Hematopoietic multipotent progenitor cell (in vitro differentiated cells): ENCODE results near the gene FREM1. TPM values are rescaled to one million over a fixed set of nuclear protein-coding genes. Genes with fewer than 3 reads are reported as not detected.

Experiments
- DNase-seq, 3 donors: peaks; one replicate each; pipeline ENCODE4 v3.0.0-alpha.2; 2011 to 2015; ENCODE audit warnings: low read depth in 2 of 3, low spot score in 2 of 3
- total RNA-seq: library from RNA; depleted of rRNA; stranded (reverse); fragments of >200 nt; gene quantifications from one replicate; pipeline ENCODE4 v1.2.3, GENCODE V29; 2012

The FREM1 gene
- total RNA-seq, 1 donor: 26.4 TPM

DNA sequence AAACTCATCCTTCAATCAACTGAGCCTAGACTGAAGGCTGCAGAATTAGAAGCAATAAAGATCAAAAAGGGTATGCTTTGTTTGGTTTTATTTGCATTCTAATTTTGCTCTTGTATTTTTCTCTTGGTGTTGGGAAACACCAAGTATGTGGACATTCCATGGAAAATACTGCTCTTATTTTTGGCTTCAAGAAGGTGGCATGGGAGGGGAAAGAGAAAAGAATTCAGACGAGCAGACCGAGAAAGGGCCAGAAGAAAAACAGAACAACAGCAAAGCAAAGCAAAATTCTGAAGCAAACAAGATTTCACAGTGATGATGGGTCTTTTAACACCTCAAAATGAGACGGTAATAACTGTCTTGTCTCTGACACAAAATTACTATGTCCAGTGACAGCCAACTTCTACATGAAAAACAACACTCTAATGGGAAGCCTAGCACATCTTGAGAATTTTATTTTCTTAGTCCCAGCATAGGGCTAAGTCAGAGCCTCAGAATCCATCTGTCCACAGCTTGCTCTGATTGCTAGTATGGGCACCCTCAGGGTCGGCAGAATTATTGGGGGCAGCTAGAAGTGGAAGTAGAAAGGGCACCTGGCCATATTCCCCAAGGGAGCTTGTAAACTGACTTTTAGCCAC is 26.8 kb downstream of the FREM1 start:
- no peak for DNase-seq

- no peak for DNase-seq
Measured at GRCh38 chr9:14882090-14882489, 28.1 kb downstream of the FREM1 start.

DNA sequence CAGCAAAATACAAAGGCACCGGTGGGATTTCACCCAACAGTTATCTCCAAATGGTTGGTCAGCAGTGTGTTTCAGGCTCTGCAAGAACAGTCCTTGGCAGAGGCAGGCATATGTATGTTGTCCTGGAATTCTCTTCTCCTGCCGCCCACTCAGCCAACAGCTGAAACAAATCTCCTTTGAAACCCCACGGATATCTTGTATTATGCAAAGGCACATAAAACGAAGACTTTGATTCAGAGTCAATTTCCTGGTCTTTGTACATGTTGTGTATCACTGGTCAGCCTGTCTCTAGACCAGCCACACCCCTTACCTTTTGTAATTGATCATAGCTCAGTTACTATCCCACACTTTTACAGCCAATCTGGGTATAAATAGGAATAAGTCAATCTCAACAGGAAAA is 29.2 kb downstream of the FREM1 start:
- DNase-seq: no peak

DNA sequence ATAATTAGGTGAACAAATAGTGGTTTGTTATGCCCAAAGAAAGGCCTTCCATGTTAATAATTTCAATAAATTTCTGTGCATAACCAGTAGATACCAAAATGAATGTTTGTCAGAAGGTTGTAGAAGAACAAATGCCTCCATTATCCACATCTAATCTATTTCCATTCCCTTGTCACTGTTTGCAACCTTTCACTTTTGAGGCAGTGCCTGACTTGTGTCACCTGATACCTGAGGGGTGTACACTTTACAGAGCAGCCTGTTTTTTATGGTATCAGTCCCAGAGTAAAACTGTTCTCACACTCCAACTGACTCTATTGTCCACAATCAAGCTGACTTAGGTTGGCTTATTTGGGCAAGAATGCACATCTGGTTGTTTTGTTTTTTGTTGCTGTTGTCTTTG is 40.1 kb downstream of the FREM1 start:
- no peak for DNase-seq

- no peak for DNase-seq
Measured at GRCh38 chr9:14869671-14870070, 40.6 kb downstream of the FREM1 start.

DNA sequence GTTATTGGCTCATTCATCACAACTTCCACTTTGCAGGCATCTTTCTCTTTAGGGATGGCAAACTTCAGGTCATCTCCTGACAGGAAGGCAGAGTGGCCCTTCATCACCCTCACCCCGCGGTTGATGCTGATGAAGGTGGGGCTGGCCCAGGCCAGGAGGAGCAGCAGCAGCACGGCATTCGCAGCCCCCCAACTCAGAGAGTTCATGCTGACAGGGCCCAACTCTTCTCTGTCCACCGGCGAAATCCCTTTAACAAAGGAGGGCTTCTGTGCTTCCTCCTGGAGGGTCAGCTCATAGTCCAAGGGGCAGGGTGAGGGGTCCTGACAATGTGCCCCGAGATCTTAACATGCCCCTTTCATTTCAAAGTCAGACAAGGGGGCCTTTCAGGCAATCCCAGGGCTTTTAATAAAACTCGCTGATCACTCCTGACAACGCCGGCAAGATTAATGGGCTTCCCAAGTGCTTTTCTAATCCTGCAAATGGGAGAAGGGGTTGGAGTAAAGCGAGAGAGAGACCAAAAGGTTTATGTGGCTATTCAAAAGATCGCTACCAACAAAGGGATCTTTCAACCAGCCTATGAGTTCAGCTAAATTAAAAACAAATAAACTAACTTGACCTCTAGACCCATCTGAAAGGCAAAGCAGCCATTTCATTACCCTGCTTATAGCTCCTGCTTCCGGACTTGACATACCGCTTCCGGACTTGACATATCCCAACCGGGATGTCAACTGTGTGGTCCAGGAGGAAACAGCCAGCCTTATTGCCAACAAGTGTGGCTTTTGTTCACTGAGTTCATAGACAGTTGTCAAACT is 41.2 kb downstream of the FREM1 start:
- no peak for DNase-seq

DNA sequence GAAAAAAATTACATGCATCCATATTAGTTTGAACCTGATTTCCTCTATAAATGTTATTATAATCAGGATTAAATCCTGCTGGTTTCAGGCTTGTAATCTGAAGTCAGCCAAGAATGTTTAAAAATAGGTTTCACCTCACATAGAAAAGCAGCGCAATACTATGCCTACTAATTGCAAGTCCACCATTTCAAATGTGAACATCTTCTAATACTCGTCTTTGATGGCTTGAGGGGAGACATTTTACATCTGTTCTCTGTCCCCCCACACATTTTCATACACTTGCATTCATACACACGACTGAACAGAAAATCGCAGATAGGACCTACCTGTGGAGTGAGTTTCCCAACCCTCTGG is 41.8 kb downstream of the FREM1 start:
- DNase-seq: no peak

DNA sequence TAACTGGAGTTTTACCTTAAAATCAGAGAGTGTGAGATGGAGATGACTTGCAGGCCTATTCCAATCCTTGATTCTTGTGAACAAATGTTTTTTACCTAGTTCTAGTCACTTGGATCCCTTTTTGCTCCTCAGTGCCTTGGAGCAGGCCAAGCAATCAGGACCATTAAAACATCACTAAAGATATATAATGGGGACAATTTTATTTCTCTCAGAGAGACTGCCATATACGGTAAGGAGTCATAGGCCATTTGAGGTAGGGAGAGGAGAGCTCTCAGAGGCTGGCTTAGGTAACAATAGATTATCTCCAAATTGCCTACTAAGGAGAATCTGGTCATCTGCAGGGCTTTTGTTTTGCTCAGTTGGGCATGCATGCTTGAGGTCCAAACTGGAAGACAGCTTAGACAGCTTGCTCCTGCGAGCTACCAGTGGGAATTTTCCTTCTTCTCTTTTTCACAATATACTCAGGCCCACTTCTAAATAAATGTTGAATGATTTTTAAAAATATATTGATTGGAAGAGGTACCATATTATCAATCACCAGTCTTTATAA is 44.0 kb downstream of the FREM1 start:
- no peak for DNase-seq

DNA sequence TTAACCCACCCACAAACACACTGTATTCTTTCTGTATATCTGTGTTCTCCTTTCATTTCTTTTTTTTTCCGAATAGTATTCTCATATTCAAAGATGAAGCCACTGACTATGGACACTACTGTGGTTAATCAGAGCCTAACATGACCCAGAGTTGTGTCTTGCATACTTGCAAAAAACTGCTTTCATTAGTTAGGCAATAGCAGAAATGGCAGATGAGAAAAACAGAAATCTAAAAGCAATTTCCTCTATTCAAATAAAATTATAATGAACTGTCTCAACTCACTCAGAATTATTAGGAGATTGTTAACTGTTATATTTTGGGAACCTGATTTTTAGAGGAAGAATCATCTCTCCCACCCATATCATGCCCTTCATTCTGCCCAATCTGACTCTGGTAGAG is 45.9 kb downstream of the FREM1 start:
- DNase-seq: no peak

- DNase-seq: no peak
Measured at GRCh38 chr9:14863402-14863801, 46.8 kb downstream of the FREM1 start.

GRCh38 chr9:14857449-14858305 is 52.6 kb downstream of the FREM1 start:
- no peak for DNase-seq

- DNase-seq: peak in 1 of 3 donors; percentile 11
Measured at GRCh38 chr9:14849851-14850250, 60.4 kb downstream of the FREM1 start.

DNA sequence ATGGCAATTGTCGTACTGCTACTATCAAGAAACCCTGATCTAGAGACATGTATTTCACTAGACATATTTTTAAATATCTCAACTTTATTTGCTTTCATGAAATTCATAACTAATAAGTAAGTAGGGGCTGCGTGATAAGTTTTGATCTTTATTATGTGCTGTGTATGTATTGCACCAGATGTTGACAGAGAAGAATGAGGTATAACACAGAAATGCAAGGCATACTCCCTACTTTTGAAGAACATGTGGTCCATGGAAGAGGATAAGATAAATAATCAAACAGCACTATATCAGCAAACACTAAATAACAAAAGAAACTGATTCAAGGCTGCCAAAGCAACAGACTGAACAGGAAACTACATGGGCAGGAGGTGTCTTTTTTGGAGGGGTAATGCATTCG is 60.9 kb downstream of the FREM1 start:
- no peak for DNase-seq

DNA sequence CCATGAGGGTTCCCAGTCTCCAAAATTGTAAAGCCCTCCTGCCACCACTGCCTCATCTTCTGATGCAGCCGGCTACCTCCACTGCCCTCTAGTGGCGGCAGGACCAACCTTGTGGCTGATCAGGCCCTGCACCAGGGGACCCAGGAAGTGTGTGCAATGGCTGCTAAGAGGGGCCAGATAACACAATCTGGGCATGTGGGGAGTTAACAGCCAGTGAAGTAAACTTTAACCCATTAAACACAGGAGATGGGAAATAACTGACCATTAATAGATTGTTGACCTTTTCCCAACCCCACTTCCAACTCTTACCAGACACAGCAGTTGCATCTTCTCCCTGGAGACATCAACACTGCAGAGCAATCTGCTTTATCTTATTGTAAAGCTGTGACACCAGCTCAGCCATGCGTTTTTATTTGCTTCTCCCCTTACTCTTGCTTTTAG is 63.3 kb downstream of the FREM1 start:
- DNase-seq: peak in 2 of 3 donors; percentile 26 to 52

DNA sequence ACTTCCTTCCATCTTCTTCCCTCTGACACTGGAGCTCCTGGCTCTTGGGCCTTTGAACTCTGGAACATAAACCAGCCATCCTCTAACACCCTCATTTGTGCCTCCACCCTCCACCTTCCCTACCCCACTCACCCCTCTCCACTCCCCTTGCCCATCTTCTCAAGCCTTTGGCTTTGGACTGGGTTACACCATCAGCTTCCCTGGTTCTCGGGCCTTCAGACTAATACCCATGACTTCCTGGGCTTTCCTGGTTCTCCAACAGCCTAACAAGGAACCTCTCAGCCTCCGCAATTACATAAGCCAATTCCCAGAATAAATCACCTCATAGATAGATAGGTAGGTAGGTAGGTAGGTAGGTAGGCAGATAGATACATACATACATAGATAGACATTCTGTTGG is 67.1 kb downstream of the FREM1 start:
- no peak for DNase-seq

GRCh38 chr9:14842269-14842668 is 68.0 kb downstream of the FREM1 start:
- no peak for DNase-seq

GRCh38 chr9:14838701-14839100 is 71.5 kb downstream of the FREM1 start:
- no peak for DNase-seq

DNA sequence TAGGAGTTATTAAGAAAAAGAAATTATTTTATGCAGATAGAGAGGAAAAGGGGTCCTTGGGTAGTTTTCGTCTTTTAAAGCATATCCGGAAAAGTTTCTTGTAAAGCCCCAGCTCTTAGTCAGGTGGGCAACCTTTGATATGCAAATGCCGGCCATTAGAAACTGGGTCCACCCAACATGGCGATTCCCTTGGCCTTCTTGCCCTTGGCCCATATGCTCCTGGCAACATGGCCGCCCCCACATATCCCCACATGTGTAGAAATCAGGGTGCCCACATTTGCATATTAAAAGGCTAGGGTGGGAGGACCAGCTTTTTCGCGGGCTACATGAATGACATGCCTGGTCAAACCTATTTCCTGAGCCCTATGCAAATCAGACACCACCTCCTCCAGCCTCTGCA is 73.3 kb downstream of the FREM1 start:
- no peak for DNase-seq

GRCh38 chr9:14831661-14832060 is 78.6 kb downstream of the FREM1 start:
- no peak for DNase-seq

DNA sequence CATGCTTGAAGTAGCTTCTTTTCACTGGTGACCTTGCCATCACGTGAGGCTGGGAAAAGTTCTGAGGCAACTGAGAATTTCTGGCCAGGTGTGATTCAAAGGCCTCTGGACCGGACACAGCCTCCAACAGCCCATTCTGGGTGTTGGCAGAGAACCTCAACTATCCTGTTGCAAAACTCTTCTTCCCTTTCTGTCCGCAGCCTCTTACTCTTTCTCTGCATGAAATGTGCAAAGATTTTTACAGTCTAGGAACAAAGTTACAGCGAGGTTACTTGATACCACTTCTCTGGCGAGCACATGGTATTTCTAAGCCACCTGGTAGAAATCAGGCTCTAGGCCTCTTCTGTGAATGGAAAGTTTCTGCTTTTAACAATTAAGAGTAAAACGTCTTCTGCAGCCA is 79.2 kb downstream of the FREM1 start:
- DNase-seq: no peak

- no peak for DNase-seq
Measured at GRCh38 chr9:14830057-14830456, 80.2 kb downstream of the FREM1 start.
